AG09319 (cell line): ENCODE measurements around the gene GSE1.

ENCODE experiments used
- DNase-seq: peaks from one replicate; pipeline ENCODE4 v3.0.0-alpha.2; 2010; ENCODE audit warnings: low read depth; ENCODE audit errors: extremely low read depth
- TF ChIP-seq, protein P1 (sequence below): IDR thresholded peaks from 2 replicates; pipeline ENCODE4 v1.5.1; 2011; ENCODE audit warnings: low read depth, mild to moderate bottlenecking, inconsistent platforms, low read length, moderate library complexity

GSE1 gene

DNA sequence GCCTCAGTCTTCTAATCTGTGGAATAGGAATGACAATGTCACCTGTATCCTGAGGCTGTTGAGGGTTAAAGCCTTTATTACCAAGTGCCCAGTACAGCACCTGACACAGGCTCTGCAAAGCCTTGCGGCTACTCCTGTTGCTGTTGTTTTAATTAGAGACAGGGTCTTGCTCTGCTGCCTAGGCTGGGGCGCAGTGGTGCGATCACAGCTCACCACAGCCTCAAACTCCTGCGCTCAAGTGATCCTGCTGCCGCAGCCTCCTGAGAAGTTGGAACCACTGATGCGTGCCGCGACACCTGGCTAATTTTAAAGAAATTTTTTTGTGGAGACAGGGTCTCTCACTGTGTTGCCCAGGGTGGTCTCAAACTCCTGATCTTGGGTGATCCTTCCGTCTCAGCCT is 5.4 kb downstream of the GSE1 start:
- DNase-seq, result no peak
- TF ChIP-seq, protein P1, sequence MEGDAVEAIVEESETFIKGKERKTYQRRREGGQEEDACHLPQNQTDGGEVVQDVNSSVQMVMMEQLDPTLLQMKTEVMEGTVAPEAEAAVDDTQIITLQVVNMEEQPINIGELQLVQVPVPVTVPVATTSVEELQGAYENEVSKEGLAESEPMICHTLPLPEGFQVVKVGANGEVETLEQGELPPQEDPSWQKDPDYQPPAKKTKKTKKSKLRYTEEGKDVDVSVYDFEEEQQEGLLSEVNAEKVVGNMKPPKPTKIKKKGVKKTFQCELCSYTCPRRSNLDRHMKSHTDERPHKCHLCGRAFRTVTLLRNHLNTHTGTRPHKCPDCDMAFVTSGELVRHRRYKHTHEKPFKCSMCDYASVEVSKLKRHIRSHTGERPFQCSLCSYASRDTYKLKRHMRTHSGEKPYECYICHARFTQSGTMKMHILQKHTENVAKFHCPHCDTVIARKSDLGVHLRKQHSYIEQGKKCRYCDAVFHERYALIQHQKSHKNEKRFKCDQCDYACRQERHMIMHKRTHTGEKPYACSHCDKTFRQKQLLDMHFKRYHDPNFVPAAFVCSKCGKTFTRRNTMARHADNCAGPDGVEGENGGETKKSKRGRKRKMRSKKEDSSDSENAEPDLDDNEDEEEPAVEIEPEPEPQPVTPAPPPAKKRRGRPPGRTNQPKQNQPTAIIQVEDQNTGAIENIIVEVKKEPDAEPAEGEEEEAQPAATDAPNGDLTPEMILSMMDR, result no peak

DNA sequence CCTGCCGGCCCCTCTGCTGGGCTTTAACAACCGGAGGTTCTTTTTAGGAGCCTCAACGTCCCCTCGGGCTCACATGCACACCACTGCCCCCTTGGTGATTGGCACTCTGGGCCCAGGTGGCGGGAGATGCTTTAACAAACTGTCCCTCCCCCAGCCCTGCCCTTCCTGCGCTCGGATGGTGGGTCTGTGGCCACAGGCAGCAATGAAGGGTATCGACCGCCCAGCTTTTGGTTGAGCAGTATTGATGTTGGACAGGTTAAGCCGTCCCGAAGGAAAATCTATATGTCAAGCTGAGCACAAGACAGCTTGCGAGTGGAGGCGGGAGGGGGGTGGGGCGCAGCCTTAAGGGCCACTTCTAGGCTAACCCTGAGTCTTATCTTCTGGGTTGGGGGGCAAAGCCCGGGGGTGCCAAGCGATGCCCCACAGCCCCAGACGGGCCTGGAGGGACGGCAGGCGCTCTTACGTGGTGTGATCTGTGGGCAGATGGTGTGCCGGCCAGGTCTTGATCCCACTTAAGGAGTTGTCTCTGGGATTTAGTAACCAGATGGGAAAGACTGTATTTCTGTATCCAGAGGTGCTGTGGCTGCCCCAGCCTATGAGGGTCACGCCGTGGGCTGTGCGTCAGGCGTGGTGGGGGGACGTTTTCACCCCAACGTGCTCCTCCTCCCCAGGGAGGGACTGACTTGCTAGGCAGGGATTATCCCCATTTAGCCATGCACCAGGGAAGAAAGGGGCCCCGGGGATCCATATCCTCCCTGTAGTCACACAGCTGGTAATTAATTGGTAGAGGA is 6.2 kb downstream of the GSE1 start:
- no peak for DNase-seq
- TF ChIP-seq, protein P1, result no peak

DNA sequence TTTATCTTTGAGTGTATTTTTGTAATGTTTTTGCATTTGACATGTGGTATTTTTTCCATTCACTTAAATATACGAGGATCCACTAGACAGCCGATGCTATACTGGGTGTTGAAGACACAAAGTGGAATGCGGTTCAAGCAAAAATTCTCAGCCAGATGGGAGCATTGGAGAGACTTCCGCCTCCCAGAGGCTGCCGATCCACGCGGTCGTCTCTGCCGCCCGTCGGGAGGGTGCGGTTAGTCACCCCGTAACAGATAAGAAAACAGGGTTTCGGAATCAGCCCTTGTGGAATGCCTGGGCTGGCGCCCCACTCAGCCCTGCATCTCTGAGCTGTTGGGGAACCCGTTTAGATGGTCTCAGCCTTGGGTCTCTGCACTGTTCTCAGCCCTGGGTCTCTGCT is 7.3 kb downstream of the GSE1 start:
- TF ChIP-seq, protein P1, result no peak
- no peak for DNase-seq

DNA sequence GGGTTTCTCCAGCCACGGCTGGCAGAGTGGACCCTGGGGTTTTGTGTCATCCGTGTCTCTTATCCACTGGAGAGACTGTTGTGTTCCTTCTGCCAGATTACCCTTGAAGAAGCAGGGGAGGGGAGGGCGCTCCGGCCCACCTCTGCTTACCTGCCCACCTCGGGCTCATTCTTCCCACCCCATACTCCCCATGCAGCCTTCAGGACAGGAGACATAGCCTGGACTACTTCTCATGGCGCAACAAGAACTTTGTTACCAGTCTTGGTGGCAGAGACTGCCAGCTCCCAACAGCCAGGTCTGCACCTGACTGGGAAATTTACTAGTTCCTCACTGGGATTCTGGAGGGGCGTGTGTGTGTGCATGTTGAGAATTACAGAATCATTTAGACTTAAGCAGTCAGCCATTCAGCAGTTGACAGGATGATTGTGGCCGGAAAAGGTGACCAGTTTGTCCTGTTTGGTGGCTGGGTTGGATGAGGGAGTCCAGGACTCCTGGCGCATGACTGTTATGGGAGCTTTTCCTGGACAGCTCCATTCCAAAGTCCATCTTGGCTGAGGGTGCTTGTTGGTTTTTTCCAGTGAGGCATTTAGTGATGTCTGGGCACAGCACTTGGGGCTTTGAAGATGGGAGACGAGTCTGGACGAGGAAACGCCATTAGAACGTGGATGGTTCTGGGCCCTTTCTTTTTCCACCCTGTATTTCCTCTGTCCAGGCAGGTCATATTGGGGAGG is 8.7 kb downstream of the GSE1 start:
- no peak for DNase-seq
- TF ChIP-seq, protein P1, result no peak

DNA sequence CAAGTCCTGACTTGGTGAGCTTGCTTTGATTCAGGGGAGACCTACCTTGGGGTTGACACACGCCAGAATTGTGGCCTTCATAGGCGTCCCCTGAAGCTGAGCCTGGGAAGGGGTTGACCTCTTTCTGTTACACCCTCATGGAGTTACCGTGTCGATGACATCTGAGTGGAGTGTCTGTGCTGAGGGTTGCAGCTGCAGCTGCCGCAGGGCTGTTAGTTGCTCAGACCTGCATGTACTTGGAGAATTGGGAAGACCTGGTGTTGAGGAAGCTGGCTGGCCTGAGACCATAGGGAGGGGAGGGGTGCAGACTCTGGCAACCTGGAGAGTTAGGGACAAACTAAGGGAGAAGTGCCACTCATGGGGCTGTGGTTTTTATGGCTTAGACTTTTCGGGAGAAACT is 9.6 kb downstream of the GSE1 start:
- TF ChIP-seq, protein P1, result no peak
- no peak for DNase-seq

GRCh38 chr16:85623250-85623649 is 10.1 kb downstream of the GSE1 start:
- TF ChIP-seq, protein P1, result no peak
- no peak for DNase-seq

GRCh38 chr16:85623997-85624601 is 11.0 kb downstream of the GSE1 start:
- no peak for DNase-seq
- TF ChIP-seq, protein P1, result no peak
